Fibroblast of villous mesenchyme (primary cell): Measurements from ENCODE around the gene C4orf54. TPM values are rescaled to one million over a fixed set of nuclear protein-coding genes. Genes with fewer than 3 reads are reported as not detected.

Experiments used
- DNase-seq: peaks from one replicate; pipeline ENCODE4 v3.0.0-alpha.2; 2010; ENCODE audit warnings: low read depth
- H3K4me3 ChIP-seq: 2 replicates; pipeline ENCODE4 v1.5.1; 2011; ENCODE audit warnings: low read depth, mild to moderate bottlenecking, low read length
- CTCF ChIP-seq: IDR thresholded peaks from 2 replicates; pipeline ENCODE4 v1.5.1; 2012; ENCODE audit warnings: low read depth, mild to moderate bottlenecking, low read length; ENCODE audit not compliant: insufficient read depth
- total RNA-seq: library from RNA; depleted of rRNA; stranded (reverse); fragments of >200 nt; gene quantifications from 2 replicates; pipeline ENCODE4 v1.2.3, GENCODE V29; 2012

Gene C4orf54
- total RNA-seq, result under 0.01 TPM in 1 of 2 replicates, not detected in the other

- no peak for DNase-seq
- TF ChIP-seq CTCF, result no peak
- H3K4me3 ChIP-seq, result no peak within 1 kb of the TSS
Measured at GRCh38 chr4:99657798-99658197, at the start of gene C4orf54. Gene C4orf54, minus strand, starts transcription at chr4:99657828. Its CDS starts 3,180 bp downstream, at chr4:99654648.

GRCh38 chr4:99705891-99706290 is 48.3 kb upstream of the C4orf54 start:
- no peak for DNase-seq
- TF ChIP-seq CTCF, result no peak
- H3K4me3 ChIP-seq, result no peak overlapping the region

- no peak for TF ChIP-seq CTCF
- DNase-seq, result no peak
- no peak overlapping the region for H3K4me3 ChIP-seq
Measured at GRCh38 chr4:99696801-99697200, 39.2 kb upstream of the C4orf54 start.

- TF ChIP-seq CTCF, result no peak
- DNase-seq, result no peak
- no peak overlapping the region for H3K4me3 ChIP-seq
Measured at GRCh38 chr4:99693140-99693539, 35.5 kb upstream of the C4orf54 start.

GRCh38 chr4:99690990-99691389 is 33.4 kb upstream of the C4orf54 start:
- H3K4me3 ChIP-seq, result no peak overlapping the region
- DNase-seq, result no peak
- TF ChIP-seq CTCF, result no peak

GRCh38 chr4:99690472-99690871 is 32.8 kb upstream of the C4orf54 start:
- no peak for DNase-seq
- no peak for TF ChIP-seq CTCF
- H3K4me3 ChIP-seq, result no peak overlapping the region

GRCh38 chr4:99687120-99687519 is 29.5 kb upstream of the C4orf54 start:
- DNase-seq, result no peak
- H3K4me3 ChIP-seq, result no peak overlapping the region
- TF ChIP-seq CTCF, result no peak
